ENCODE data around the gene SNX24.

Gene SNX24

DNA sequence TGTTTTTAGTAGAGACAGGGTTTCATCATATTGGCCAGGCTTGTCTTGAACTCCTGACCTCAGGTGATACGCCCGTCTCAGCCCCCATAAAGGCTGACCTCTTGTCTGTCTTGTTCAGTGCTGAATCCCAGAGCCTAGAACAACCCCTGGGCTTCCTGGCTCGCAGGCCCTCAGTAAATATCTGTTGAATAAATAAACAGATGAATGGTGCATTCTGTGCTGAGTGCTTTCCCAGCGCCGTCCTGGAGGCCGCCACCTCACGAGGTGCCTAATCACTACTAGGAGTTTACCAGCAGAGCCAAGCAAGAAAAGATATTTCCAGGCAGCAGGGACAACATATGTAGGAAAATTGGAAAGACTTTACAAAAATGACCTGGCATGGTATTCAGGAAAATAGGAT lies 88.5 kb downstream of the SNX24 start:
- no peak for DNase-seq (ENCODE audit: low read depth)
- no peak overlapping the region for H3K4me3 ChIP-seq (ENCODE audit: low read depth, low read length)
- no peak for TF ChIP-seq MYC (IDR thresholded peaks at IDR 0.05; ENCODE audit: low read depth, low read length)
- TF ChIP-seq, protein P1, sequence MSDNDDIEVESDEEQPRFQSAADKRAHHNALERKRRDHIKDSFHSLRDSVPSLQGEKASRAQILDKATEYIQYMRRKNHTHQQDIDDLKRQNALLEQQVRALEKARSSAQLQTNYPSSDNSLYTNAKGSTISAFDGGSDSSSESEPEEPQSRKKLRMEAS (IDR thresholded peaks at IDR 0.05; ENCODE audit: low read depth, low read length): no peak
- TF ChIP-seq POLR2A (IDR thresholded peaks at IDR 0.05; ENCODE audit: extremely low read depth, insufficient read length): no peak
- no peak for TF ChIP-seq CTCF (IDR thresholded peaks at IDR 0.05; ENCODE audit: low read depth, low read length)

GRCh38 chr5:122936088-122936487 lies 90.7 kb downstream of the SNX24 start:
- H3K4me3 ChIP-seq (ENCODE audit: low read depth, low read length): no peak overlapping the region
- DNase-seq (ENCODE audit: low read depth): no peak
- TF ChIP-seq MYC (IDR thresholded peaks at IDR 0.05; ENCODE audit: low read depth, low read length): no peak
- TF ChIP-seq, protein P1 (IDR thresholded peaks at IDR 0.05; ENCODE audit: low read depth, low read length): no peak
- no peak for TF ChIP-seq CTCF (IDR thresholded peaks at IDR 0.05; ENCODE audit: low read depth, low read length)

DNA sequence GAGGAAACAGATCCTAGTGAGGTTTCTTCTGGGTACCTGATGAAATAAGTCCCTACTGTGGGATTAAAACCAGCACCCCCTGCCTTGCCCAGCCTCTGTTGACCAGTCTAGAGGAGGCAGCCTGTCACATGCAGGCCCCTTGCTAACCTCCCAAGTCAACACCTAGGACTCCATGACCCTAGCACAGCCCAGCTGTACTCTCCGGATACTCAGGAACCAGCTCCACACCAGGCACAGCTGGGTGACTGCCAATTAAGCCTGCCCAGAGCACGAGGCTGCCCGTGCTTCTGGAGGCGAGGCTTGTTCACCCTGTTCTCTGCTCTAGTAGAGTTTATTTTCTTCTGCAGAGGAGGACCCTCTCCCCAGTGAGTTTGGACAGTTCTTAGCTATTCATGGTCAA lies 92.5 kb downstream of the SNX24 start:
- no peak for TF ChIP-seq CTCF (IDR thresholded peaks at IDR 0.05; ENCODE audit: low read depth, low read length)
- no peak for TF ChIP-seq MYC (IDR thresholded peaks at IDR 0.05; ENCODE audit: low read depth, low read length)
- TF ChIP-seq POLR2A (IDR thresholded peaks at IDR 0.05; ENCODE audit: extremely low read depth, insufficient read length): no peak
- TF ChIP-seq, protein P1 (IDR thresholded peaks at IDR 0.05; ENCODE audit: low read depth, low read length): no peak
- no peak overlapping the region for H3K4me3 ChIP-seq (ENCODE audit: low read depth, low read length)
- DNase-seq (ENCODE audit: low read depth): no peak

- H3K4me3 ChIP-seq (ENCODE audit: low read depth, low read length): no peak overlapping the region
- TF ChIP-seq CTCF (IDR thresholded peaks at IDR 0.05; ENCODE audit: low read depth, low read length): no peak
- no peak for TF ChIP-seq POLR2A (IDR thresholded peaks at IDR 0.05; ENCODE audit: extremely low read depth, insufficient read length)
- no peak for TF ChIP-seq MYC (IDR thresholded peaks at IDR 0.05; ENCODE audit: low read depth, low read length)
- TF ChIP-seq, protein P1 (IDR thresholded peaks at IDR 0.05; ENCODE audit: low read depth, low read length): no peak
- DNase-seq (ENCODE audit: low read depth): no peak
Measured at GRCh38 chr5:122940890-122941289, 95.5 kb downstream of the SNX24 start.

DNA sequence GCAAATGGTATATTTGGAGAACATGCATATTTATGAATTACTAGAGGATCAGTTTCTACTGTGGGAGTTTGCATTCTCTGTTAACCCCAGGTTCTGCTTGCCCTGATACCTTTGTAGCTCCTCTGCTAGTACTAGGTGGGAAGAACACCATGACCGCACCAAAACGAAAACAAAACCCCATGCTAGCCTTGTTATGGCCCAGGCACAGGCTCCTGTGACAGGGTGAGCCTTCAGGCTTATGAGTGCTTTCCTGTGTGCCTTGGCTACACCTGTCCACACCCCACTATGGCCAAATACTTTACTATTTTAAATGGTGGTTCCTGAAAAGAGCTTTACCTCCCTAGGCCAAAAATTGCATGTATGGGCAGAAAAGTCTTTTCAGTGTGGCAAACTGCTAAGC lies 96.3 kb downstream of the SNX24 start:
- no peak for DNase-seq (ENCODE audit: low read depth)
- H3K4me3 ChIP-seq (ENCODE audit: low read depth, low read length): no peak overlapping the region
- TF ChIP-seq POLR2A (IDR thresholded peaks at IDR 0.05; ENCODE audit: extremely low read depth, insufficient read length): no peak
- TF ChIP-seq CTCF (IDR thresholded peaks at IDR 0.05; ENCODE audit: low read depth, low read length): no peak
- no peak for TF ChIP-seq MYC (IDR thresholded peaks at IDR 0.05; ENCODE audit: low read depth, low read length)
- TF ChIP-seq, protein P1 (IDR thresholded peaks at IDR 0.05; ENCODE audit: low read depth, low read length): no peak

All from NB4 (cell line).